IPS-NIHi11 (cell line): ENCODE measurements around the gene GJE1.
A peak's percentile ranks its signal among the peaks of the same experiment; 100 is the strongest.
"Not testable (repeated sequence)": the region's sequence is repeated elsewhere in the genome, so short reads cannot be mapped to it uniquely, and the experiment has no call there.

Experiments
- DNase-seq: peaks from one replicate; pipeline ENCODE4 v3.0.0; 2012; ENCODE audit warnings: mixed read lengths, low spot score

The GJE1 gene, protein sequence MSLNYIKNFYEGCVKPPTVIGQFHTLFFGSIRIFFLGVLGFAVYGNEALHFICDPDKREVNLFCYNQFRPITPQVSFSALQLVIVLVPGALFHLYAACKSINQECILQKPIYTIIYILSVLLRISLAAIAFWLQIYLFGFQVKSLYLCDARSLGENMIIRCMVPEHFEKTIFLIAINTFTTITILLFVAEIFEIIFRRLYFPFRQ

GRCh38 chr6:142132625-142133024 is at the start of gene GJE1:
TSS of gene GJE1 (plus strand) at chr6:142132925. CDS start at chr6:142133159, 234 bp downstream.
- DNase-seq: no peak

DNA sequence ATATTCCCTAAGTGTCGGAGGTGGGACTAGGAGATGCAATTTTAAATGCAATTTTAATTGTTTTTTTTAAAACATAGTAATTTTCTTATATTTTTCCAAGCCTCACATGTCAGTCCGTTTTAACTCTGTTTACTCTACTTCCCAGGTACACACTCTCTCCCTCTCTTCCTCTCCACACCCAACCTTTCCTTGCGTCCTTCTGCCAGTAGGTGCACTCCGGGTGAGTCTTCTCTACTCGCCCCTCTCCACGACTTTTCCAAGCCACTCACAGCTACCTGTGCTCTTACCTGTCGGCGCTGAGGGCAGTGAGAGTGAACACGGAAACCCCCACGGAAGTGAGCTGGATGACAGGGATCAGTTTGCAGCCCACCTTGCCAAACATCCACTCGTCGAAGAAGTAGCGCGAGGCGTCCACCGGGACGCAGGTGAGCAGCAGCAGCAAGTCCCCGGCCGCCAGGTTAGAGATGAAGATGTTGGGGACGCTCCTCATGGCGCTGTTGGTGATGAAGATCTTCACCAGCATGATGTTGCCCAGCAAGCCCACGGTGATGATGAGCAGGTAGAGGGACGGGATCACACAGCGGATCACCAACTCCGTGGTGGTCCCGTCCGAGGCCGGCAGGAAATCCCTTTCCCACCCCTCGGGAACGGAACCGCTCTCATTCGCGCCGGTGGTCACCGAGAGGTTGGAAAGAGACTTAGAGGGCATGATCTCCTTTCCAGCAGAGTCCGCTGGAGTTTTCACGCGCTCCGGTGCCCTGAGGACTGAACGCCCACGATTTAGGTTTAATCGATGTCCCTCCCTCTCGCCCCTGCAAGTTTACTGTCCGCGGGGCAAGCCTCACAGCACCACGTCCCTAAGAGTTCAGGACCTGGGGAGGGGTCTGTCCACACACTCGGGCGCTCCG is 44.5 kb upstream of the GJE1 start:
- no peak for DNase-seq

- peak; percentile 87 for DNase-seq
Measured at GRCh38 chr6:142088858-142089216, 43.9 kb upstream of the GJE1 start.

GRCh38 chr6:142104820-142105219 is 27.9 kb upstream of the GJE1 start:
- not testable (repeated sequence) for DNase-seq

- DNase-seq: not testable (repeated sequence)
Measured at GRCh38 chr6:142110820-142111219, 21.9 kb upstream of the GJE1 start.

DNA sequence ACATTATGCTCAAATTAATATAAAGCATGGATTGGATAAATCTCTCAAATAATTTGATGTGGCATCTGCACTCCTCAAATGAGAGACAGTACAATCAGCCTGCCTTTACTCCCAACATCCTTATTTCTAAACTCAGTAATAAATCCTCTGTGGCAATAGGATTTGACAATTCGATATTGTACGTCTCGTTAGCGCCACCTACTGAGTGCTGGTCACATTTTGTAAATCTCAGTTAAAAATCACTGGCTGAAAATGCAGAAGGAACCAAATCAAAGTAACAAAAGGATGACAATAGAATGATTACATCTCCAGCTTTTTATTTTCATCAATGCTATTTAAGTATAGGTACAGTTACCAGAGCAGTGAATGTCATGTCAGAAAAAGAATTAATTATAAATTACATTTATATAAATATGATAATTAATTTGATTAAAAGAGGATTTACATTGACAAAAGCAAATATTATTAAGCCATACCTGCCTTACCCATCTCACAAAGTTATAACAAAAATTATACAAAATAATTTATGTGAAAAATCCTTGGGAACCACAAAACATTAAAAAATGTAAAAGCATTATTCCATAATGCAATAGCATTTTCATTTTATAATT is 20.2 kb upstream of the GJE1 start:
- DNase-seq: peak; percentile 75

DNA sequence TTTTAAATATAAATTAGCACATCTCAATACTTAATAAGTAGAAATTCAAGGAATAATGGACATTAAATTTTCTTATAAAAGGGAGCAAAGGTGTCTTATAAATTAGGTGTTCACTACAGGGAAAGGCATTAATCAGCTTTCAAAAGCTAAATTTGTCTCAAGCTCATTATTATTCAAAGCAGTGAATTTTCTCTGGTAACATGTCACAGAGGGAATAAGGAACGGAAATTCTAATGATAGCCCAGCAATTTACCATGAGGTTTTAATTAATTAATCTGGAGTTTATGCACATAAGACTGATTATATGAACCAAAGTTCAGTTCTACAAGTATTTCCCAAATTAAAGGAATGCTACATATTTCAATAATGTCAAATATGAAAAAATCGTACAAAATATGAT is 15.4 kb upstream of the GJE1 start:
- no peak for DNase-seq

DNA sequence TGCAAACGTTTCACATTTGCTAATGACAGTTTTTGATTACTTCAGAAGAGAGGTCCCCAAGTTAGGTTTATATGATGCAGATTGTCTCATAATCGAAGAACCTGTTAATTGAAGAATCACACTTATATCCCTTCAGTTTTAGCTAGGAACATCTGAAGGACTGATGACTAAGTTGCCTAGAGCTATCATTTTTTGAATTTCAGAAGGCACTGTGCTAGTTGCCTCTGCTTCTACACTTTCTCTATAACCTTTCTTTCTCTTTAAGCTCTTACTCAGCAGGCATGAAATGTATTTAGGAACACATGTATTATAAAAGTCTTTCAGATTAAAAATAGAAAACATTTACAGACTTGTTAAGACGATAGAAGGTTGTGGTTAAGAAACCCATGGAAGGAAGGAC is 14.4 kb upstream of the GJE1 start:
- DNase-seq: no peak

GRCh38 chr6:142118925-142119324 is 13.8 kb upstream of the GJE1 start:
- DNase-seq: no peak

GRCh38 chr6:142121342-142121741 is 11.4 kb upstream of the GJE1 start:
- no peak for DNase-seq

GRCh38 chr6:142130814-142131213 is 1.9 kb upstream of the GJE1 start:
- DNase-seq: no peak

DNA sequence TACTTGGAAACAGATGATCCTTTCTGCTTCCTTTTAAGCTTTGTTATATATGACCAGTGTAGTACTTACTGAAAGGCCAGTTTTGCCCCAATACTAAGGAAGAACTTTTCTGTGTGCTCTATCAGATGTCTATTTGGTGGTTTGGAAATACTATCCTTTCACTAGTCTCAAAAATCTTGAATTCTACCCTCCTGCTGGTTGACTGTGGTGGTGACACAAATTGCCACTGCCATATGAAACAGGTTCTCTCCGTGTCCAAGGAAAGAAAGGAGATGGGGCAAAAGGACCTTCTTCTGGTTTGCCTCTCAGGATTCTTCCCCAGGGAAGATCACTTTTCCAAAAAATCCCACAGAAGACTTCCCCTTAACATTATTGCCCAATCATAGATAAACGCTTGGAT is 6.2 kb downstream of the GJE1 start:
- DNase-seq: no peak

DNA sequence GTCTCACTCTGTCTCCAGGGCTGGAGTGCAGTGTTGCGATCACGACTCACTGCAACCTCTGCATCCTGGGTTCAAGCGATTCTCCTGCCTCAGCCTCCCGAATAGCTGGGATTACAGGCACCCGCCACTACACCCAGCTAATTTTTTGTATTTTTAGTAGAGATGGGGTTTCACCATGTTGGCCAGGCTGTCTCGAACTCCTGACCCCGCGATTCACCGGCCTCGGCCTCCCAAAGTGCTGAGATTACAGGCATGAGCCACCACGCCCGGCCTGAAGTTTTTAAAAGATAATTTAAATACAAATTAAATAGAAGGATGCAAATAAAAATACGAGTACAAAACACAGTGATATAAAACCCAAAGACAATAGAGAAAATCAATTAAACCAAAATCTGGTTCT is 8.8 kb downstream of the GJE1 start:
- not testable (repeated sequence) for DNase-seq

- peak; percentile 92 for DNase-seq
Measured at GRCh38 chr6:142146828-142147662, 14.3 kb downstream of the GJE1 start, which contains the start of the genes NMBR and VTA1. TSS of gene NMBR (minus strand) at chr6:142147122. CDS start at chr6:142088658, 58,464 bp downstream. TSS of gene VTA1 (plus strand) at chr6:142147263. CDS start at chr6:142147288, 25 bp downstream.

GRCh38 chr6:142152746-142153145 is 20.0 kb downstream of the GJE1 start:
- no peak for DNase-seq

GRCh38 chr6:142153196-142153595 is 20.5 kb downstream of the GJE1 start:
- DNase-seq: no peak

GRCh38 chr6:142154336-142154735 is 21.6 kb downstream of the GJE1 start:
- no peak for DNase-seq

- DNase-seq: no peak
Measured at GRCh38 chr6:142155091-142155490, 22.4 kb downstream of the GJE1 start.

DNA sequence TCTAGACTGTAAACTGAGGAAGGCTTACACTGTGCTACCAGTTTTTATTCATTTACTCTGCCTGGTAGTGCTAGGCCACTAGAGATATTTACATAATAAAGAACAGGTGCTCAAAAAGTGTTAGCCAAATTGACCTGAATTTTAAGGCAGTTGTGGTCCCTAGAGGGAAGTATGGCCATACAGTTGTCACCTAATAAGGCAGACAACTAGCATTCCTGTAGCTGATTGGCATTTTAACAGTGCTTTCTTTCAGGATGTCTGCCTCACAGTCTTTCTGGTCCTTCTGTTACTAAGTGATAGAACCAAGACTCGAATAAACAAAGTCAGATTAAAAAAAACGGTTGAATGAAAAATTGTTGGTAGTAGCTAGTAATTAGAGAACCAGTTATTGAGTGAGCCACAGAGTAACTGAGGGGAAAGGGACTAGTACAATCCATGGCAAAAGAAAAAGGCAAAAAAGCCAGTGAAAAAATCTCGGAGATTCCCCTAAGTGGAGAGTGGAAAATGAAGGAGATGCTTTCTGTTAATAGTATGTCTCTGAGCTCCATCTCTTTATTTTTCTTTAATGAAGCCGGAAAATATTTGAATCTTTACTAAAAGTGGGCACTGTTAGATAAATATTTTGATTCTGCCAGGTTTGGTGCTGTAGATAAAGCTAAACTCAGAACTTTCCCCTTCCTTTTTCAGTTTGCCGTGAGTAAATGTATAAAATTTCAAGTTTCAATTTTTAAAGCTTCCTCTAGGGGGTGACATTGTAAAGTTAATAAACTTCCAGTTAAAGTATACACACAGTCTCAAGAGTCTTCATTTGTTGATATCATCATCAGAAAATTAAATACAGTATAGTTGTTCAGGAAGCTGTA is 23.4 kb downstream of the GJE1 start:
- peak; percentile 28 for DNase-seq

DNA sequence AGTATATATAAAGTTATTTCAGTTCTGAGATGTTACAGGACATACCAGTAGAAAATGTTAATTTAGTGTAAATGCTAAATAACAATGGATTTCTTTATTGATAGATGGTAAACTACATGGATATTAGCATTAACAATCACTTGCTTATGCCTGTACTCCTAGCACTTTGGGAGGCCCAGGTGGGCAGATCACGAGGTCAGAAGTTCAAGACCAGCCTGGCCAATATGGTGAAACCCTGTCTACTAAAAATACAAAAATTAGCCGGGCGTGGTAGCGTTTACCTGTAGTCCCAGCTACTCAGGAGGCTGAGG is 24.0 kb downstream of the GJE1 start:
- not testable (repeated sequence) for DNase-seq

GRCh38 chr6:142162780-142163179 is 30.1 kb downstream of the GJE1 start:
- no peak for DNase-seq
